ENCODE measurements around the gene BRD3OS.

Gene BRD3OS

DNA sequence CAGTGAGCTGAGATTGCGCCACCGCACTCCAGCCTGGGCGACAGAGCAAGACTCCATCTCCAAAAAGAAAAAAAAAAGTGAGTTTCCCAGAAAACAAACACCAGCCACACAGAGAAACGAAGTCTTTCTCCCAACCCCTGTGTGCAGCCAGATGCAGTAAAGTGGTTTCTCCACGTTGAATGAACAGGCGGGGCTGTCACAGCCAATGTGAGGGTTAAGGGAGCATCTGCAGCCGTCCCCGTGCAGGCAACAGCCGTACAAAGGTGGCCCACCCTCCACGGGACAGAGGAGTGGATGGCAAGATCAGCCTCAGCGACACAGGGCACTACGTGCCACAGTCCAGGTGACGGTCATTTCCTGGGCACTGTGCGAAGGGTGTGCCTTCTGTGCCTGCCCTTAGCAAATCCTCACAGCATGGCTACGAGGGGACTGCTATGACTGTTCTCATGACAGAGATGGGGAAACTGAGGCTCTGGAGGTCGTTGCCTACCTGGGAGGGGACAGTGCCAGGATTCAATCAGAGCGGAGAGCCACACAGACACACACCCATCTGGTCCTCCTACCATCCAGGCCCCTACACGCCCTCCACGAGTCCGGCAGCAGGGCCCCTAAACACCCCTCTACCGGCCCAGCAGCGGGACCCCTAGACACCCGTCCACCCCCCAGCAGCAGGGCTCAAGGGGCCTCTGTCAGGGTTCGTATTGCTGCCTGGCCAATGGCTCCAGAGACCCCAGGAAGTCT, 35.5 kb upstream of the BRD3OS start:
- DNase-seq, result no peak

DNA sequence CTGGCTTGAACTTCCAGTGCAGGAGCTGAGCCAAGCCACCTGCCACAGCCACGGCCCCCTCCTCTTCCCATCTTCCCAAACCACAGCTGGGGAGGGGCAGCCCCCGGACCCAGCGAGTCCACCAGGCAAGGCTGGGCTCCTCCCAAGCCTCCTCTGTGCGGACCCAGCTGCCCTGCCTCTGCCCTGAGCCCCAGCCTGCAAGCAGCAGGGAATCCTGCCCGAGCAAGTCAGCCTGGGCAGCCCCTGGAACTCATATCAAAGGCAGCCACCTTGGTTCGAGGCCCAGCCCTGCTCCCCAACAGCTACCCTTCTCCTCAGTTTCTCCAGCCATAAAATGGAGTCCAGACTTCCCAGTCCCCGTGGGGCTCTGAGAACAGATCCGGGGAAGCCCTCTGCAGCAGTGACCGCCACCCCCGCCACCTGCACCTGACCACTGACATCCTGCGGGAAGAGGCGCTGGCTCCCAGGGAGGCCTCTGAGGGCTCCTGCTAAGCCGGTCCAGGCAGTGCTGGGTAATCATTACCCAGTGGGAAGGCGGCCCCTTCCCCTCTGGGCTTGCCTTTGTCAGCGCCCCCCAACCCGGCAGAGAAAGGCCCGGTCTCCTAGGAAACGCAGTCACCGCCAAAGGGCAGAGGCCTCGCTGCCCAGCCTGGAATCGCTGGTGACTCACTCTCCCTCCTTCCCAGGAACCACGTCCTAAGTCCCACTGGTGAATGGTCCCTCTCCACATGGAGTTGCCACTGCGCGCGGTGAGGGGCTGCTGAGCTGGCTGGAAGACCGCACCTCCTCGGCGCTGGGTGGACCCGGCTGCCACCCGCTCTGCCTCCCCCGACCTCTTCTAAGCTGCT, 34.7 kb upstream of the BRD3OS start:
- no peak for DNase-seq

DNA sequence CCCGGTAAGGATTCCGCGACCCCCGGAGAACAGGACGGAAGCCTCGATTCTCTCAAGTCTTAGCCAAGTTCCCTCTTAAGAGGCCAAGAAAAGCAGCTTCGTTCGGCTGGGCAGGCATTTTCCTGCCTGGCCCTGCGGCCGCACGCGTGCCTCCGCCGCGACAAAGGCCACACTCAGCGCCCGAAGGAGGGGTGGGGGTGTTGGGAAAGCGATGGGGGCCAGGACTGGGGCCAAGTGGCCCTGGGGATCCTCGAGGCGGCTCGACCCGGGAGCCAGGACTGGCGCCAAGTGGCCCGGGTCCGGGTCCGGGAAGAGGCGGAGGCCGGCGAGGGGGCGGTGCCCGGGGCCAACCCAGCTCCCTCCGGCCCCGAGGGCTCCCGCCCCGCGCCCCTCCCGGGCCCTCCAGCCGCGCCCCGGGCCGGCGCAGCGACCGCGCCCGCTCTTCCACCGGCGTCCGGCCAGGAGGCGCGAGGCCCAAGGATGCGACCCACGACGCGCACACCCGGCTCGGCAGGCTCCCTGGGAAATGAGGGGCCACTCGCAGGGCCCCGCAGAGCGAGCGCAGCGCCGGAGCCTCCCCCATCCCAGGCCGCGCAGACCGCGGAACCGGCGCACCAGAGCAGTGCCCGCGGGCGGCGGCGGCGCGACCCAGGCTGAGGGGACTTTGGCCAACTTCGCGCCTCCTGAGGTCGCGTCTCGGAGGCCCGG, 33.9 kb upstream of the BRD3OS start:
- peak in 1 of 2 experiments; percentile 21 for DNase-seq

DNA sequence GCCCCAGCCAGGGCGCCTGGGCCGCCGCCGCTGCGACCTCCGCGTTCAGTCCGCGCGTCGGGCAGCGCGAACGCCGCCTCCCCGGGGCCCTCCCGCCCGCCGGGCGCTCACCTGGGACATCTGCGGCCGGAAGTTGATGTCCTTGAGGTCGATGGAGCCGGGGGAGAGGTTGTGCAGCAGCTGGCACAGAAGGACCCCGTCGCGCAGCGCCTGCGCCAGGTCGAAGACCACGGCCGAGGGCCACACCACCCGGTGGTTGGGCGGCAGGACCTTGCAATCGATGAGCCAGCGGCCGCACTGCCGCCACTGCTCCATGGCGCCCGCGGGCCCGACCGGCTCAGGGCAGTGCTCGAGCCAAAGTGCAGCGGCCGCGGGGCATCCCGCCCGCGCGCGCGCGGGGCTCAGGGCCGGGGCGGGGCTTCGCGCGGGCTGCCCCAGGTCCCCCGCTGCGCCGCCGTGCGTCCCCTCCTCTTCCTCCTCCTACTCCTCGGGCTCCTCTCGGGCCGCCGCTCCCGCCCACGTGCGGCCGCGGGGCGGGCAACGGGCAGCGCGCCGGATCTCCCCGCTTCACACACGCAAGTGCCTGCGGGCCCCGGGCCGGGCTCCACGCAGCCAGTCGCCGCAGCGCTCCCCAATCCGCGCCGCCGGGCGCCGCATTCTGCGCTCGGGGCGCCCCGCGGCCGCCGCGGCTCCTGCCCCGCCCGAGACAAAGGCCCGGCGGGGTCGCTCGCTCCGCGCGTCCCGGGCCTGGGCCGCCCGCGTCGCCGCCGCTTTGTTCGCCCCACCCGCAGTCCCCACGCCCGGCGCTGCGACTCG, 33.1 kb upstream of the BRD3OS start, which contains the start of gene VAV2:
TSS of gene VAV2 (minus strand) at position 361 of the 816 bp plus-strand sequence. CDS start at position 315, 46 bp downstream.
- peak; percentile 62 to 67 for DNase-seq

DNA sequence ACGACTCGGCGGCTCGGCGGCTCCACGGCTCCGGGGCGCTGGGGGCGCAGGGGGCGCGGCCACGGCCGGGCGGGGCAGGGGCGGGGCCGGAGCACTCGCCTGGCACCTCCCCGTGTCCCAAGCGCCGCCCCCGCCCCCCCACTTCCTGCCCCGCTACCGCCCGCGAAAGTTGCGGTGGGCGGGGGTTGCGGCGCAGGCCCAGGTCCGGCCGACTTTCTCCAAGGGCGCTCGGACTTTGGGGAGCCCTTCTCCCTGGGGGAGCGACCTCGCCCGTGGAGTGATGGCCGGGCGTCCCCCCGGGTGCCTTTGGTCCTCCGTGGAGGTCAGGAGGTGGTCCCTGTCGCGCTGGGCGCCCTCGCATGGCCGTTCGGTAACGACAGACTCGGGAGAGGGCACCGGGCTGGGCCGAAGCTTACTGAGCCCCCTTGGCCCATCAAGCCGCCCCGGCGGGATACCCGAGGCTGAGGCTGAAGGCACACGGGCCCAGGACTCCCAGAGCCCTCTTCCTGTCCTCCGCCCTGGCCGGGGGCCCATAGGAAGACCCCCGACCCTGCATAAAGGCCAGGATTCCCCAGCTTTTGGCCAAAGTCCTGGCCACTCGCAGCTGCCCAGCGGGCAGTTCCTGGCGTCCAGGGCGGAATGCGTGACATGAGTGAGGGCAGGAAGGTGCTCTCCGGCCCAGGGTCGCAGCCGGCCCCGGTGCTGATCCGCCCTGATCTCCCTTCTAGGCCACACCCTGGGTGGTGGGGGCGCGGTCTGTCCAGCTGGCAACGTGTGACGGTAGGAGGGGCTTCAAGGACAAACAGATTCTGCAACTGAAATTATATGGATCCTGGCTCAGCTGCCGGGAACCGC, 32.3 kb upstream of the BRD3OS start:
- peak; percentile 81 to 84 for DNase-seq

DNA sequence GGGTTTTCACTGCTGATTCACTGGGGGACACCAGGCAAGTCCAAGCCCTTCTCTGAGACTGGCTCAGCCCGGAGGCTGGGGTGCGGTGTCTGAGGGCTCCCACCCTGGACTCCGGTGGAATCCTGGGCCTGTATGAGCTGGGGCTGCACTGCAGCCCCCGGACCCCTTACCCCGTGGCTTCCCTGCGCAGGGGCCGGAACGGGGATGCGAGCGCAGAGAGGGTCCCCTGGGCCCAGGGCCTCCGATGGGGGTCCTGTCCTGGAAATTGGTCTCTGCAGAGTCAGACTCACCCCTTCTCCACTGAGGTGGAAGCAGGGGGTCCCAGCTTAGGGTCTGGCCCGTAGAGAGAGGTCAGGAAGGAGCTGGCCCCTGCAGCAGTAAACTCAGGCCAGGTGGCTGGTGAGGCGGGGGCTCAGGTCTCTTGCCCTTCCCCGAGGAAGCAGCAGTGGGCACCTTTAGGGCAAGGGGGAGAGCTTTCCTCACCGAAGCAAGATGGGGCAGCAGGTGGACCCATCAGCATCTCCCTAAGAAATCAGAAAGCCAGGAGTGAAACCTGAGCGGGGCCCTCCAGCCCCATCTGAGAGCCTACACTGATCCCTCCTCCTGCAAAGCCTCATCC, 31.5 kb upstream of the BRD3OS start:
- DNase-seq, result peak in 1 of 2 experiments; percentile 21

DNA sequence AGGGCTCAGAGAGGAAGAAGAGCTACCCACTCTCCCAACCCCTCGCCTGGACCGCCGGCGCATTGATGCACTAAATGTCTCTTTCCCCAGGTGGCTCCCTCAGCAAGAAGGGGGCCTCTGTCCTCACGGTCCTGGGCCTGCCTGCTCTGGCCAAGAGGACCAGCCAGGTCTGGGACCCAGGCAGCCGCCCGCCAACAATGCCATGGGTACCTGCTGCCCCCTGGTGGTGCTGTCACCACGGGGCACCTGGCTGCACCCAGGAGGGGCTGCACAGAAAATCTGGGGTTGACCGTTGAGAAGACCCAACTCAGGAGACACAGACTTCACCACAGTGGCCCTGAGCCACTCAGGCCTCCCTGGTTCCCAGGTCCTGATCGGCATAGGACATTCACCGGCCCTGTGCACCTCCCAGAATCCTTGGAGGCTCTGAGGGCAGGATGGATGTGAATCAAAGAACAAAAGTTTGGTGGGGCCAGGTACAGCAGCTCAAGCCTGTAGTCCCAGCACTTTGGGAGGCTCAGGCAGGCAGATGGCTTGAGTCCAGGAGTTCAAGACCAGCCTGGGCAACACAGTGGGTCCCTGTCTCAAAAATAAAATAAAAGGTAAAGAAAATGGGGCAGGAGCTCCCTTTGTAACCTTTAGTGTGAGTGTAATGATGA, 30.8 kb upstream of the BRD3OS start:
- peak; percentile 84 to 89 for DNase-seq

DNA sequence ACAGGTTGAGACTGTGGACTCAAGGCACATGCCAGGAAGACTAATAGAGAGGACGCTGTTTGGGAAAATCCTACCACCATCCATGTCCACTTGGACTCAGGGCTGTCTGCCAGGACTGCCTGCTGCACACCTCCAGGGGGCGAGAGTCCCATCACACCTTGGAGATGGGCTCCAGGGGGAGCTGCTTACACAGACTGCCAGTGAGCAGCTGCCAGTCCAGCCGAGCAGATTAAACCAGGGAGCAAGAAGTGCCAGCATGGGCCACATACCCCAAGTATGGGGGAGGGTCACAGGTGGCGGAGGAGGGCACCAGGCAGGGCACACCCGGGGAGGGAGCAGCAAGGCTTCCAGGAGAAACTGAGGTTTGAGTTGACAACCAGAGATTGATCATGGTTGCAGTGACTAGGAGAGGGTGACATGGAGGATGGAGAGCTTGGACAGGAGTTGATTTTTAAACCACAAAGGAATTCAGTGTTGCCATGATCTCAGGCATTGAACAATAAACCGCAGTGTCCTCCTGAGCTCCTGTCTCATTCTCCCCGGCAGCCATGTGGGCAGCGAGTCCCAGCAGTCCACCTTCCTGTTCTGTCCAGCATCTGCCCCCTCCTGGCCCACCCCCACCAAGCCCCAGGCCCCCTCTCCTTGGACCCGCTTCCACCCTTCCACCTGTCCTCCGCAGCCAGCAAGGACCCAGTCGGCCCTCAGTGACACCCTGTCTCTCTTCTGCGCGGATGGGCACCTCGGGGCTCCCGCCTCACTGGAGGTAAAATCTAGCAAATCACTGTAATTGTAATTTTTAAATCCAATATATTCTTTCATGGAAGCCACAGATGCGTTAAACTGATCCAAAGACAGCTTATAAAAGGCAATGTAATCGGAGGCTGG, 30.0 kb upstream of the BRD3OS start:
- peak in 1 of 2 experiments; percentile 23 for DNase-seq

DNA sequence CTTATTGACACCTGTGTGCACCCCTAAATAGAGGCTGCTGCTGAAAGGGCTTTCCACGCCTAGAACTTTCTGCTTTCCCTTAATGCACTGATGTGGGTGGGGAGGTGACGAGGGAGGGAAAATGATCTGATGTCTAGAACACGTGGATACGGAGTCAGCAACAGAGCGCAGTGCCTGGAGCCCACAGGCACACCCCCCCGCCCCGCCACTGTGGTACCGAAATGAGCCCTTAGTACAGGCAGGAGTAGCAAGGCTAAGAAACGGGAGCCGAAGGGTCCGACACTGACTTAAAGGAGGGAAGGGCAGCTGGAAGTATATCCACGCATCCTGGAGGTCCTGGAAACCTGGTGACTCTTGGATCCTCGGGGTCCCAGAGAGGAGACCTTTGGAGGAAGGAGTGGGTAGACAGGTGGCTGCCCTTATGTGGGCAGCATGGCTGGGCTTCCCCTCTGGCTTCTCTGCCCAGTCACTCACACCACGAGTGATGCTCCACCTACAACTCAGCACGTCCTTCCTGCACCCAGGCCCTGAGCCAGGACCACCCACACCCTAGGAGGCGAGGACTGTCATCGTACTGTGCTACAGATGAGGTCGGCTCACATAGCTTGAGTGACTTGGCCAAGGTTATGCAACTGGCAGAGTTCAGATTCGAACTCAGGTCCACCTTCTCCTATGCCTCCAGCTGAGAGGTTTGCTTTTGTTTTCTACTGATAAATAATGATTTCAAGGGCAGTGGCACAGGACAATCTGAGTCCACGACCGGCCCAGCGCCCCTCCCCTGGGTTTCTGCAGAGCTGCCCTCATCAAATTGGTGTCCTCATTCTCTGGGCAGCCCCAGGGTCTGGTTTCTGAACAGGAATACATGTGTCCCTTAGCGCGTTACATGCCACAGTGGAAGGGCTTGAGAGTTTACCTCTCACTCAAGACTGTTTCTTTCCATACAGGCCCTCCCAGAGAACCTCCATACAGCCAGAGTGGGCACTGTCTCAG, 28.5 kb upstream of the BRD3OS start:
- DNase-seq, result no peak

DNA sequence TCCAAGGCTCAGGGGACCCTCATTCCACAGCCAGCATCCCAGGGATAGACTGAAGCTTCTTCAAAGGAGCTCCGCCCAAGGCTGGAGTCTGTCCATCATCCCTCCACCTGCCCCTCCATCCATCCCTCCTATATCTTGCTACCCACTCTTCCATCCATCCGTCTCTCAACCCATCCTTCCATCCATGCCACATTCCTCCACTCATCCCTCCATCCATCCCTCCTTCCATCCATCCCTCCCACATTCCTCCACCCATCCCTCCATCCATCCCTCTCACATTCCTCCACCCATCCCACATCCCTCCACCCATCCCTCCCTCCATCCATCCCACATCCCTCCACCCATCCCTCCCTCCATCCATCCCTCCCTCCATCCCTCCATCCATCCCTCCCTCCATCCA, 27.7 kb upstream of the BRD3OS start:
- no peak for DNase-seq

DNA sequence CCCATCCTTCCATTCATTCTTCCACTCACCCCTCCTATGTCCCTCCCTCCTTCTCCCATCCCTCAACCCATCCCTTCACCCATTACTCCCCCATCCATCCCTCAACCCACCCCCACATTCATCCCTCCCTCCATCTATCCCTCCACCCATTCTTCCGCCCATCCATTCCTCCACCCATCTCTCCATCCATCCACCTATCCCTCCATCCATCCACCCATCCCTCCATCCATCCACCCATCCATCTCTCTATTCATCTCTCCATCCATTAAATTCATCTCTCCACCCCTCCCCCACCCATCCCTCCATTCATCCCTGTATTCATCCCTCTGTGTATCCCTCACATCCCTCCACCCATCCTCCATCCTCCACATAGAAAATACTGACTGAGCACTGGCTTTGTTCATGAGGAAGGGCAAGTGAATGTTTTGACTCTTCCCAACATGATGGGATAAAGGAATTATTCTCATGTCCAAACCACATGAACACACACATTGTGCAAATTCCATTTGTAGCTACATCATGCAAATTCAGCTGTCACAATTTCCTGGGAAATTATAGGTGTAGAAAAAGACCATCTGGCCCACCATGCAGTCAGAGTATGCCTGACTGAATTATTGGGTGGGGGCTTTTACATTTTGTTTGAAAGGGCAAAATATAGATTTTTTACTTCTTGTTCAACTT, 26.2 kb upstream of the BRD3OS start:
- DNase-seq, result no peak

DNA sequence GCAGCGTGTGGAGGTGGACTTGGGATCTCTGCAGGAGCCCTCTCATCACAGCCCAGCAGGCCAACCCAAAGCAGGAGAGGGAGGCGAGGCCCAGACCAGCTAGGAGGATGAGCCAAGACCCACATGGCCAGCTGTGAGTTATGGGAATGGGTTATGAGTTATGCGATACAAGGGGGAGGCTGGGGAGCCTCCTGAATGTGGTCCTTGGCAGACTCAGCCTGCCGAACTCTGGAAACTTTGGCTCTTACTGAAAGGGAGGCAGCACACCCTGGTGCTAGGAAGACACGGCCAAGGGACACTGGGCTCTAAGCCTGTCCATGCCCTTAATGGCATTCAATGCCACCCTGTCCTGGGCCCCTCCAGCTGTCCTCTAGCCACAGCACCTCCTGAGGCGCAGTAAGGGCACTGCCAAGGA, 25.4 kb upstream of the BRD3OS start:
- no peak for DNase-seq

DNA sequence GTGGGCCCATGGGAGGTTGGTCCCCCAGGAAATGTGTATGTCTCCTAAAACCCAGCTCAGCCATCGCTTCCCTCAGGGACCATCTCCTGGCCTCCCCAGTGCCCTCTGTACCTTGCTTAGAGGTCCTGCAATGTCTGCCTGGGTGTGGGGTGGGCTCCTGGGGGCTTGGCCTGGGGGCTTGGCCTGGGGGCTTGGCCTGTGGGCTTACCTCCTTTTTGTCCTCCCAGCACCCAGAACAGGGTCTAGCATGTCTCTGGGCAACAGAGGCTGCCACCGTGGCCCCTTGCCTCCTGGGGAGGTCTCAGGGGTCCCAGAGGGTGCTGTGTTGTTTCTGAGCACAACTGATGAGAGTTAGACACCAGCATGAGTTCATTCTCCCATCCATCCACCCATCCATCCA, 22.5 kb upstream of the BRD3OS start:
- DNase-seq, result no peak

DNA sequence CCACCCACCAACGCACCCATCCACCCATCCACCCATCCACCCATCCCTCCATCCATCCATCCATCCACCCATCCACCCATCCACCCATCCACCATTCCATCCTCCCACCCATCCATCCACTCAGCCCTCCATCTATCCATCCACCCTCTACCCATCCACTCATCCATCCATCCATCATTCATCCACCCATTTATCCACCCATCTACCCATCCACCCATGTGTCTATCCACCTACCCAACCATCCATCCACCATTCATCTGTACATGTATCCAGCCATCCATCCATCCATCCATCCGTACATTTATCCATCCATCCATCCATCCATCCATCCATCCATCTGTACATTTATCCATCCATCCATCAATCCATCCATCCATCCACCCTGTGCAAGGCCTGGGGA, 22.0 kb upstream of the BRD3OS start:
- DNase-seq, result no peak

DNA sequence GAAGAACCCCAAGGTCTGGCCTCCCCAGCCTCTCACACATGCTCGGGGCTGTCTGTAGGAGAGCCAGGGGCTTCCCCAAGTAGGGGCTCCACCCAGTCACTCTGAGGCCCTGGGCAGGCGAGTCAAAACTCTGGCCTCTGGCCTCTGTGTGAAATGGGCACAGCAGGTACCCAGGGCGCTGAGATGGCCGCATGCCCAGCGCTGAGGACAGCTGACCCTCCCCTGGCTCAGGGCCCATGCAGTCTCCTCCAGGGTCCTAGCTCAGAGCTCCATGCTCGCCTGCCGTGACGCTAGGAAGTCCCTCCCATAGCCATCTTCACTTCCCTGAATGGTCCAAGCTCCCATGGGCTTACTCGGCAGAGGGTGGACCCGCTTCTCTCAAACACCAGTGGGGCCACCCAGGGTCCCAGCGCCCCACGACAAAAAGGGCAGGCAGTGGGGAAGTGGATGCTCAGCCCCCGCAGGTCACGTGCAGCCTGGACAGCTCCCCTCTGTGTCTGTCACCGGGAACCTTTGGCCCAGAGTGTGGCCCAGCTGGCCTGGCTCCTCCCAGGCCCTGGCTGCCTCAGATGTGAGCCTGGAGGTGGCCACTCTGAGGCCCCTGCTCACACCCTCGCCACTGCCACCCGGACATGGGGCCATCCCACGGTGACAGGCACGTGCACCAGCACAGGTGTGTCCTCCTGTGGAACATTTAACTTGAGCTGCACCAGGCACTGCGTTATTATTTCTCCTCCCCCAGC, 21.0 kb upstream of the BRD3OS start:
- no peak for DNase-seq

DNA sequence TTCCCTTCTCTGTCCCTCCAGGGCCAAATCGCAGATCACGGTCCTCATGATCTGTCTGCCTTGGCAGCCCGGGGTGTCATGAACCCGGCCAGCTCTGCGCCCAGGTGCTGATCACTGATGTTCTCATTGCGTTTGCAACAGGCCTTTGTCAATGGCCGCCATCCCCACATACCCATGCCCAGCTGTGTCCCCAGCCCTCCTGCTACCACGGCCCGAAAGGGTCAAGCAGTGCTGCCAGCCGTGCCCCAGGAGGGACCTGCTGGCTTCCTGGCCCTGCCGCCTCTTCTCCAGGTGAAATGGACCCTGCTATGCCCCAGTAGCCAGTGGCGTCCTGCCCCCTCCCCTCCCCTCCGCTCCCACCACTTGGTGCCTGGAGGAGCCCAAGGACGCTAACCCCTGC, 20.4 kb upstream of the BRD3OS start:
- no peak for DNase-seq

DNA sequence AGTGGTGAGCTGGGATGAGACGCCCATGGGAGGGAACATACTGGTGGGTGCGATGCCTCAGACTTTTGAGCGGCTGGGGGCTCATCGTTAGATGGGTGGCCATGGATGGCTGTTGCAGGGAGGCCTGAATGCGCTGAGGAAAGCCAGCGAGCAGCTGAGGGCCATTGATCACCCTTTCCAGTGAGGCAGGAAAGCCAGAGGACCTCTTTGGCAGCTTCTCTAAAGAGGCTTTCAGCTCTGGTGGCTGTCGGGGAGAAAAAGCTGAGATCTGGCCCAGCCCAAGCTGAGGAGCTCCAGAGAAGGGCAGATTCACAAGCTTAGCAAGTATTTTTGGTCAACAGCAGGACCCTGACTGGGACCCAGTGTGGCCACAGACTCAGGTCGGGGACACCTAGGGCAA, 19.9 kb upstream of the BRD3OS start:
- DNase-seq, result no peak
